Psoas muscle (tissue), 8 donors: ENCODE data around the gene ZNF330. TPM values are rescaled to one million over a fixed set of nuclear protein-coding genes. Genes with fewer than 3 reads are reported as not detected.

ENCODE experiments used
- ATAC-seq, 4 donors: fragments of 200-7000 bp; cut with Tn5 transposase; one replicate each; pipeline ENCODE4 v1.9.1; 2020; ENCODE audit warnings: moderate library complexity in 3 of 4, mild to moderate bottlenecking in 2 of 4
- DNase-seq, 2 donors: peaks; one replicate each; pipeline ENCODE4 v3.0.0-alpha.2; 2020
- H3K27ac ChIP-seq: fragments of 200-600 bp; one replicate; pipeline ENCODE4 v1.8.0; 2022
- H3K27me3 ChIP-seq, 3 donors: fragments of 200-600 bp in 1 of 3; one replicate each; pipeline versions ENCODE4 v1.6.1 to v1.8.0; 2013 to 2022; ENCODE audit warnings: low read length in 2 of 3, mild to moderate bottlenecking in 2 of 3, moderate library complexity in 1 of 3; ENCODE audit not compliant: insufficient read depth in 3 of 3
- H3K36me3 ChIP-seq, 2 donors: fragments of 200-600 bp in 1 of 2; one replicate each; pipeline versions ENCODE4 v1.6.1 to v1.8.0; 2013 to 2022; ENCODE audit warnings: low read depth in 1 of 2, mild to moderate bottlenecking in 1 of 2, moderate library complexity in 1 of 2; ENCODE audit not compliant: insufficient read depth in 1 of 2
- H3K4me1 ChIP-seq: fragments of 200-600 bp; one replicate; pipeline ENCODE4 v1.8.0; 2022
- H3K4me3 ChIP-seq: fragments of 200-600 bp; one replicate; pipeline ENCODE4 v1.8.0; 2022; ENCODE audit warnings: mild to moderate bottlenecking
- H3K9me3 ChIP-seq: fragments of 200-600 bp; one replicate; pipeline ENCODE4 v1.8.0; 2022
- CTCF ChIP-seq: fragments of 200-600 bp; IDR thresholded peaks from one replicate; pipeline ENCODE4 v1.8.0; 2022; ENCODE audit warnings: antibody characterized with exemption
- WGBS, 3 donors: extraction: QIAGEN DNeasy Blood & Tissue Kit; methylation state at CpG; one replicate each; pipeline versions ENCODE4 v1.1.6 to v1.1.7; 2013; 5-methylcytosine and 5-hydroxymethylcytosine counted together
- intact Hi-C, 2 donors: fragments of 100-400 bp; cut with DNase I; formaldehyde crosslinking; loops; one replicate each; pipeline versions ENCODE4 v1.11.0 to v1.14.2; 2022
- long read RNA-seq, 2 donors: library from polyadenylated mRNA; unstranded; transcript quantifications; one replicate each; pipeline ENCODE4 v2.0.0, GENCODE V29; 2021
- polyA plus RNA-seq, 3 donors: library from polyadenylated mRNA; stranded (reverse); fragments of 200-250 nt; gene quantifications; one replicate each; pipeline ENCODE4 v1.2.3, GENCODE V29; 2013
- total RNA-seq, 4 donors: library from RNA; stranded (reverse); fragmentation: NEBNext Ultra II Directional in 2 of 4; extraction: Animal tissue kit (Norgen Biotek cat#: 25700) in 2 of 4; gene quantifications; one replicate each; pipeline versions ENCODE4 v1.2.1 to v1.2.4, GENCODE V29; 2021 to 2023
- donor health status: healthy with polysubstance abuse.
- donor health status: DM: no; HTN: no; CAD: no; lungs with moderate emphysema.
- donor health status: Bipolar disorder and iron deficiency.
- donor health status: healthy.
- donor health status: DM: yes; HTN: yes; CAD: no.
- donor health status: DM: no; HTN: no; CAD: no.
- donor health status: DM: no; HTN: no; CAD: no.
- donor health status: DM: yes; HTN: yes; CAD: no.

ZNF330 gene
- total RNA-seq (10 to 100 TPM; 43.7 to 65.0 (median 47.6) TPM), polyA plus RNA-seq (10 to 100 TPM; 30.1 to 60.1 (median 32.7) TPM)
- long read RNA-seq, donor 1, partial matches to known transcripts = 0 of 3 reads
- long read RNA-seq, donor 1, other reads (novel, unspliced or antisense) = 2 of 3 reads
- long read RNA-seq, donor 2, partial matches to known transcripts = 1 of 5 reads
- long read RNA-seq, donor 2, other reads (novel, unspliced or antisense) = 2 of 5 reads

- peak within 1 kb of the TSS; percentile 82 for H3K4me3 ChIP-seq
- peaks cover 21% of the 10 kb centered on the region for H3K4me1 ChIP-seq
- H3K27me3 ChIP-seq = no peaks in the 10 kb centered on the region
- intact Hi-C loops = loop anchor here in 1 of 2 donors (2.0 to 5.0 kb wide), 2 partner anchors 26 to 359 kb away; no protein-coding TSS in a partner anchor
- ATAC-seq (peak; percentile 96 to 98 (median 98)), DNase-seq (peak; percentile 94 to 97)
- H3K9me3 ChIP-seq = no peaks in the 10 kb centered on the region
- 0 to 1% (median 1%) methylated on average over 56 to 57 of the region's 57 CpGs for WGBS, 3 donors
- TF ChIP-seq CTCF = peak; percentile 19
- peaks cover 0 to 12% of the 10 kb centered on the region in 2 donors for H3K36me3 ChIP-seq
- H3K27ac ChIP-seq = peak within 1 kb of the TSS; percentile 98
Observed at GRCh38 chr4:141220691-141221659, at the start of gene ZNF330. Gene ZNF330, plus strand, starts transcription at chr4:141220895. Its CDS starts 1,477 bp downstream, at chr4:141222372.

- TF ChIP-seq CTCF = no peak
- intact Hi-C loops = no loop called here
- H3K27ac ChIP-seq = no peak overlapping the region
- H3K36me3 ChIP-seq = no peaks in the 10 kb centered on the region
- H3K27me3 ChIP-seq = no peaks in the 10 kb centered on the region
- DNase-seq (no peak), ATAC-seq (no peak)
- H3K9me3 ChIP-seq = no peaks in the 10 kb centered on the region
- no peaks in the 10 kb centered on the region for H3K4me1 ChIP-seq
- WGBS, 3 donors = 24 to 53% (median 39%) methylated on average over 1 of the region's 1 CpG
- H3K4me3 ChIP-seq = no peak overlapping the region
Observed at GRCh38 chr4:141174457-141174856, 46.2 kb upstream of the ZNF330 start.

- TF ChIP-seq CTCF = no peak
- intact Hi-C loops = no loop called here
- no peaks in the 10 kb centered on the region for H3K36me3 ChIP-seq
- ATAC-seq (no peak), DNase-seq (no peak)
- no peak overlapping the region for H3K27ac ChIP-seq
- H3K9me3 ChIP-seq = no peaks in the 10 kb centered on the region
- no peaks in the 10 kb centered on the region for H3K4me1 ChIP-seq
- 24 to 57% (median 34%) methylated on average over 1 of the region's 1 CpG for WGBS, 3 donors
- peaks cover 0 to 3% (median 0%) of the 10 kb centered on the region in 3 donors for H3K27me3 ChIP-seq
- no peak overlapping the region for H3K4me3 ChIP-seq
Observed at GRCh38 chr4:141177171-141177570, 43.5 kb upstream of the ZNF330 start.

- H3K4me1 ChIP-seq = no peaks in the 10 kb centered on the region
- intact Hi-C loops = no loop called here
- no peak overlapping the region for H3K27ac ChIP-seq
- H3K9me3 ChIP-seq = no peaks in the 10 kb centered on the region
- ATAC-seq (no peak), DNase-seq (no peak)
- H3K36me3 ChIP-seq = no peaks in the 10 kb centered on the region
- H3K27me3 ChIP-seq = peaks cover 0 to 3% (median 0%) of the 10 kb centered on the region in 3 donors
- H3K4me3 ChIP-seq = no peak overlapping the region
- no peak for TF ChIP-seq CTCF
- 39 to 55% (median 43%) methylated on average over 8 of the region's 8 CpGs for WGBS, 3 donors
Observed at GRCh38 chr4:141179474-141180373, 41.0 kb upstream of the ZNF330 start.
